Gastroesophageal sphincter (tissue), 4 donors: ENCODE measurements around the gene ANO10. TPM values are rescaled to one million over a fixed set of nuclear protein-coding genes. Genes with fewer than 3 reads are reported as not detected.

Experiments used
- ATAC-seq: fragments of 150-250 bp; one replicate; pipeline ENCODE4 v1.9.1; 2016; ENCODE audit warnings: mild to moderate bottlenecking, moderate library complexity
- H3K27ac ChIP-seq, 4 donors: fragments of 200-600 bp; sonication (generic) in 3 of 4; 1 replicate in 3 of 4; 2 replicates in 1 of 4; pipeline ENCODE4 v1.5.1; 2016 to 2019
- H3K27me3 ChIP-seq: fragments of 200-600 bp; sonication (generic); one replicate; pipeline ENCODE4 v1.5.1; 2019
- H3K36me3 ChIP-seq, 2 donors: fragments of 200-600 bp; sonication (generic); one replicate each; pipeline ENCODE4 v1.5.1; 2019; ENCODE audit warnings: control low read depth in 1 of 2
- H3K4me1 ChIP-seq, 3 donors: fragments of 200-600 bp; sonication (generic); 1 replicate in 2 of 3; 2 replicates in 1 of 3; pipeline ENCODE4 v1.5.1; 2016 to 2019; ENCODE audit warnings: control low read depth in 2 of 3
- H3K4me3 ChIP-seq, 2 donors: fragments of 200-600 bp; sonication (generic); one replicate each; pipeline ENCODE4 v1.5.1; 2019; ENCODE audit warnings: mild to moderate bottlenecking in 1 of 2, moderate library complexity in 1 of 2
- H3K9me3 ChIP-seq, 3 donors: fragments of 200-600 bp; sonication (generic); one replicate each; pipeline ENCODE4 v1.5.1; 2017 to 2019; ENCODE audit warnings: control low read depth in 2 of 3
- CTCF ChIP-seq, 4 experiments: fragments of 200-600 bp in 2 of 4; fragments of 450-650 bp in 2 of 4; sonication (generic) in 1 of 4; IDR thresholded peaks; one replicate each; pipeline ENCODE4 v1.5.1; 2017 to 2019; ENCODE audit warnings: antibody characterized with exemption in 4 of 4, mild to moderate bottlenecking in 2 of 4, moderate library complexity in 2 of 4
- EP300 ChIP-seq: sonication (generic); formaldehyde crosslinking; IDR thresholded peaks from one replicate; pipeline ENCODE4 v1.6.1; 2017; ENCODE audit warnings: antibody characterized with exemption, mild to moderate bottlenecking
- POLR2A ChIP-seq, 2 donors: fragments of 450-650 bp; IDR thresholded peaks; one replicate each; pipeline ENCODE4 v1.6.1; 2017; ENCODE audit warnings: antibody characterized with exemption in 2 of 2, mild to moderate bottlenecking in 2 of 2, moderate library complexity in 1 of 2
- POLR2AphosphoS5 ChIP-seq: sonication (generic); formaldehyde crosslinking; IDR thresholded peaks from one replicate; pipeline ENCODE4 v1.6.1; 2017; ENCODE audit warnings: antibody characterized with exemption
- WGBS, 2 donors: methylation state at CpG; one replicate each; pipeline ENCODE4 v1.1.5; 2018; ENCODE audit warnings: low coverage in 1 of 2; 5-methylcytosine and 5-hydroxymethylcytosine counted together
- total RNA-seq, 4 donors: library from RNA; depleted of rRNA; stranded (reverse); fragments of >200 nt; gene quantifications; one replicate each; pipeline ENCODE4 v1.1.0, GENCODE V29; 2016

ANO10 gene
- total RNA-seq, 4 donors from 2014 or later = 22.9 to 33.5 (median 30.2) TPM

GRCh38 chr3:43394041-43394554 is 227.7 kb downstream of the ANO10 start:
- H3K4me1 ChIP-seq = peaks cover 0 to 24% (median 0%) of the 10 kb centered on the region in 3 donors
- H3K4me3 ChIP-seq = no peak overlapping the region
- no peaks in the 10 kb centered on the region for H3K9me3 ChIP-seq
- H3K27ac ChIP-seq = peak overlapping the region in 2 of 4 donors; percentile 18 to 45
- peaks cover 0 to 5% of the 10 kb centered on the region in 2 donors for H3K36me3 ChIP-seq
- ATAC-seq = peak; percentile 71
- H3K27me3 ChIP-seq = no peaks in the 10 kb centered on the region
- TF ChIP-seq CTCF (IDR thresholded peaks at IDR 0.05) = no peak
- TF ChIP-seq EP300 = no peak
- no peak for TF ChIP-seq POLR2AphosphoS5
- no peak for TF ChIP-seq POLR2A (IDR thresholded peaks at IDR 0.05)
- 80% methylated on average over 1 of the region's 2 CpGs; no CpG with 5 or more reads in 1 of the 2 donors for WGBS, 2 donors

- no peak for ATAC-seq
- WGBS, 2 donors = 63% methylated on average over 1 of the region's 1 CpG; no CpG with 5 or more reads in 1 of the 2 donors
Measured at GRCh38 chr3:43391621-43392020, 230.2 kb downstream of the ANO10 start.

GRCh38 chr3:43390255-43390588 is 231.6 kb downstream of the ANO10 start:
- WGBS, 2 donors = no CpG with 5 or more reads among the region's 1 CpG
- Histone ChIP-seq H3K36me3 (peaks cover 0 to 5% of the 10 kb centered on the region in 2 donors), H3K9me3 (peaks cover 0 to 3% (median 0%) of the 10 kb centered on the region in 3 donors), H3K4me3 (no peak overlapping the region), H3K27me3 (no peaks in the 10 kb centered on the region), H3K27ac (peak overlapping the region in 3 of 4 donors; percentile 59 to 74 (median 68)), H3K4me1 (peaks cover 0 to 29% (median 0%) of the 10 kb centered on the region in 3 donors)
- TF ChIP-seq POLR2AphosphoS5 (no peak), POLR2A (IDR thresholded peaks at IDR 0.05) (no peak), EP300 (no peak), CTCF (IDR thresholded peaks at IDR 0.05) (no peak)
- ATAC-seq = no peak

More at GRCh38 chr3:43391621-43392020, 230.2 kb downstream of the ANO10 start:
- no peaks in the 10 kb centered on the region for H3K9me3 ChIP-seq
- TF ChIP-seq POLR2AphosphoS5 (no peak), CTCF (IDR thresholded peaks at IDR 0.05) (no peak), EP300 (no peak), POLR2A (IDR thresholded peaks at IDR 0.05) (no peak)
- H3K27ac ChIP-seq = peak overlapping the region in 2 of 4 donors; percentile 27 to 38
- no peaks in the 10 kb centered on the region for H3K27me3 ChIP-seq
- peaks cover 0 to 29% (median 0%) of the 10 kb centered on the region in 3 donors for H3K4me1 ChIP-seq
- H3K4me3 ChIP-seq = no peak overlapping the region
- H3K36me3 ChIP-seq = peaks cover 0 to 5% of the 10 kb centered on the region in 2 donors

GRCh38 chr3:43389388-43390254 is 232.2 kb downstream of the ANO10 start:
- no peaks in the 10 kb centered on the region for H3K27me3 ChIP-seq
- 56 to 69% methylated on average over 10 of the region's 10 CpGs for WGBS, 2 donors
- peaks cover 0 to 4% (median 0%) of the 10 kb centered on the region in 3 donors for H3K9me3 ChIP-seq
- no peak overlapping the region for H3K4me3 ChIP-seq
- peak; percentile 69 for ATAC-seq
- H3K27ac ChIP-seq = peak overlapping the region in 3 of 4 donors; percentile 59 to 74 (median 68)
- peaks cover 0 to 5% of the 10 kb centered on the region in 2 donors for H3K36me3 ChIP-seq
- TF ChIP-seq POLR2AphosphoS5 (peak; percentile 29), POLR2A (IDR thresholded peaks at IDR 0.05) (no peak)
- H3K4me1 ChIP-seq = peaks cover 0 to 27% (median 0%) of the 10 kb centered on the region in 3 donors

- H3K27ac ChIP-seq = peak overlapping the region in 3 of 4 donors; percentile 20 to 27 (median 25)
- H3K9me3 ChIP-seq = peaks cover 0 to 4% (median 0%) of the 10 kb centered on the region in 3 donors
- no peak for TF ChIP-seq CTCF (IDR thresholded peaks at IDR 0.05)
- H3K4me3 ChIP-seq = no peak overlapping the region
- peaks cover 0 to 5% of the 10 kb centered on the region in 2 donors for H3K36me3 ChIP-seq
- H3K4me1 ChIP-seq = peaks cover 0 to 20% (median 0%) of the 10 kb centered on the region in 3 donors
- H3K27me3 ChIP-seq = no peaks in the 10 kb centered on the region
- no peak for ATAC-seq
Measured at GRCh38 chr3:43388915-43389314, 232.9 kb downstream of the ANO10 start.
